ENCODE results near the gene PTBP1. TPM values are rescaled to one million over a fixed set of nuclear protein-coding genes. Genes with fewer than 3 reads are reported as not detected.

The PTBP1 gene
- total and polyA plus RNA-seq, 2 of the 13 experiments (the other 11 are each of a cell fraction or from before 2014, with no cell fraction given), result 195 to 288 TPM

GRCh38 chr19:748274-748598 lies 49.0 kb upstream of the PTBP1 start:
- no peak for ATAC-seq
- FAIRE-seq, result no peak
- POLR2A ChIA-PET, result no interaction called here

DNA sequence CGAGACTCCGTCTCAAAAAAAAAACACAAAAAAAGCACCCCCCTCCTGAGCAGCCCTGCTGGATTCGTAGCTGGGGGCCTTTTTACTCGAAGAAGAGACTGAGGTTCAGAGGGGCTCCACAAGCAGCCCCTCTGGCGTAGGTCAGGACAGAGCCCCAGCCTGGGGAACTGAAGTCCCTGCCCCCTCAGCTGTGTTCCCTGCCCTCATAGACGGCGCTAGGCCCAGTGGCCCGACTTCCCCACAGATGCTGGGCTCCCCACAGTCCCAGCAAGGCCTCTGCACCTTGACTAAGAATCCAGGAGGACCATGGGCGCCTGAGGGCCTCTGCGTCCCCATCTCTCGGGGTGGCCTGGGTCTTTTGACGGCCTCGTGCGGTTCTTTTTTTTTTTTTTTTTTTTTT lies 47.4 kb upstream of the PTBP1 start:
- H3K4me2 ChIP-seq (ENCODE audit: low read depth, low read length), result no peak overlapping the region
- WGBS (ENCODE audit: low lambda C conversion rate), result 80% methylated on average over 8 of the region's 14 CpGs
- intact Hi-C loops (cut with micrococcal nuclease; ENCODE audit: unreplicated experiment), result no loop called here
- TF ChIP-seq HHEX (CRISPR knock-in tag; IDR thresholded peaks at IDR 0.05), result no peak
- no peak for TF ChIP-seq ATF5 (CRISPR knock-in tag; IDR thresholded peaks at IDR 0.05; ENCODE audit: low read depth)
- TF ChIP-seq ZNF33B (CRISPR knock-in tag; IDR thresholded peaks at IDR 0.05), result no peak
- no peak for TF ChIP-seq NFATC3 (CRISPR knock-in tag; IDR thresholded peaks at IDR 0.05)
- no peak for TF ChIP-seq SNRNP70 (IDR thresholded peaks at IDR 0.05; ENCODE audit: low read depth, low read length)
- no peak for TF ChIP-seq ZNF883 (CRISPR knock-in tag; IDR thresholded peaks at IDR 0.05; ENCODE audit: not compliant biosample characterization)
- TF ChIP-seq MIER2 (CRISPR knock-in tag; IDR thresholded peaks at IDR 0.05), result no peak
- TF ChIP-seq ZNF367 (CRISPR knock-in tag; IDR thresholded peaks at IDR 0.05; ENCODE audit: borderline replicate concordance), result no peak
- no peak for TF ChIP-seq ZBTB43 (CRISPR knock-in tag; conservative IDR thresholded peaks at IDR 0.05)
- TF ChIP-seq ZKSCAN1 (IDR thresholded peaks at IDR 0.05; ENCODE audit: low read length), result no peak
- TF ChIP-seq ZNF773 (CRISPR knock-in tag; IDR thresholded peaks at IDR 0.05; ENCODE audit: borderline replicate concordance), result no peak
- TF ChIP-seq ZNF598 (CRISPR knock-in tag; IDR thresholded peaks at IDR 0.05; ENCODE audit: borderline replicate concordance), result no peak
- no peak for TF ChIP-seq ZBTB2 (CRISPR knock-in tag; IDR thresholded peaks at IDR 0.05; ENCODE audit: low read depth)
- TF ChIP-seq SP5 (CRISPR knock-in tag; IDR thresholded peaks at IDR 0.05; ENCODE audit: borderline replicate concordance, low read depth), result no peak
- no peak for TF ChIP-seq RCOR2 (CRISPR knock-in tag; IDR thresholded peaks at IDR 0.05)
- DNase-seq (ENCODE audit: low spot score) (no peak), ATAC-seq (no peak), FAIRE-seq (no peak)
- no peak overlapping the region for H3K4me3 ChIP-seq (replicated peaks in 1 of 3; ENCODE audit: insufficient read depth in 1 of 3, low read depth in 2 of 3, low read length in 3 of 3)
- no peaks in the 10 kb centered on the region for H3K27me3 ChIP-seq (ENCODE audit: control insufficient read depth in 1 of 2, insufficient read depth in 2 of 2, low read length in 2 of 2)
- H4K20me1 ChIP-seq (ENCODE audit: insufficient read depth, low read length), result no peaks in the 10 kb centered on the region
- no peaks in the 10 kb centered on the region for H3K79me2 ChIP-seq (ENCODE audit: insufficient read depth, low read length)
- H2AFZ ChIP-seq (ENCODE audit: low read length), result no peak overlapping the region
- peaks cover 53% of the 10 kb centered on the region for H3K4me1 ChIP-seq (ENCODE audit: insufficient read depth, low read length)
- POLR2A ChIA-PET, result interaction anchor here (5.2 kb wide), 1 partner anchor 10 kb away, joined by 81 read pairs; no protein-coding TSS in a partner anchor
- no peak overlapping the region for H3K9ac ChIP-seq (ENCODE audit: insufficient read depth, low read depth, low read length)
- in situ Hi-C loops (cut with HindIII; ENCODE audit: extremely low pct_ligation_motif_present, low pct_unique_long_range_greater_than_20kb), result no loop called here
- BruUV-seq (replicated peaks), result no TSS peak
- no peaks in the 10 kb centered on the region; a peak in 1 of 5 replicates for H3K36me3 ChIP-seq (replicated peaks in 1 of 2; ENCODE audit: control insufficient read depth in 1 of 2, insufficient read depth in 2 of 2, low read length in 2 of 2)
- H3K27ac ChIP-seq (ENCODE audit: extremely low read length, insufficient read depth, low read length), result no peak overlapping the region
- CTCF ChIA-PET (ENCODE audit: low intra/inter-chr PET ratio, low total read pairs), result no interaction called here
- H3K9me3 ChIP-seq (ENCODE audit: low read length), result no peaks in the 10 kb centered on the region

More at GRCh38 chr19:748274-748598, 49.0 kb upstream of the PTBP1 start:
- in situ Hi-C loops (cut with HindIII; ENCODE audit: extremely low pct_ligation_motif_present, low pct_unique_long_range_greater_than_20kb), result no loop called here
- TF ChIP-seq, protein P1, sequence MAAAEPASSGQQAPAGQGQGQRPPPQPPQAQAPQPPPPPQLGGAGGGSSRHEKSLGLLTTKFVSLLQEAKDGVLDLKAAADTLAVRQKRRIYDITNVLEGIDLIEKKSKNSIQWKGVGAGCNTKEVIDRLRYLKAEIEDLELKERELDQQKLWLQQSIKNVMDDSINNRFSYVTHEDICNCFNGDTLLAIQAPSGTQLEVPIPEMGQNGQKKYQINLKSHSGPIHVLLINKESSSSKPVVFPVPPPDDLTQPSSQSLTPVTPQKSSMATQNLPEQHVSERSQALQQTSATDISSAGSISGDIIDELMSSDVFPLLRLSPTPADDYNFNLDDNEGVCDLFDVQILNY (CRISPR knock-in tag; conservative IDR thresholded peaks at IDR 0.05), result no peak
- H3K9ac ChIP-seq (ENCODE audit: insufficient read depth, low read depth, low read length), result no peak overlapping the region
- no peak overlapping the region for H3K4me3 ChIP-seq (replicated peaks in 1 of 3; ENCODE audit: insufficient read depth in 1 of 3, low read depth in 2 of 3, low read length in 3 of 3)
- H3K4me1 ChIP-seq (ENCODE audit: insufficient read depth, low read length), result peaks cover 43% of the 10 kb centered on the region
- H3K4me2 ChIP-seq (ENCODE audit: low read depth, low read length), result no peak overlapping the region
- no peaks in the 10 kb centered on the region for H3K9me3 ChIP-seq (ENCODE audit: low read length)
- intact Hi-C loops (cut with micrococcal nuclease; ENCODE audit: unreplicated experiment), result no loop called here
- no peaks in the 10 kb centered on the region for H3K79me2 ChIP-seq (ENCODE audit: insufficient read depth, low read length)
- H3K27me3 ChIP-seq (ENCODE audit: control insufficient read depth in 1 of 2, insufficient read depth in 2 of 2, low read length in 2 of 2), result no peaks in the 10 kb centered on the region
- no peak for DNase-seq (ENCODE audit: low spot score)
- no TSS peak for BruUV-seq (replicated peaks)
- WGBS (ENCODE audit: low lambda C conversion rate), result 77% methylated on average over 7 of the region's 14 CpGs
- H3K36me3 ChIP-seq (replicated peaks in 1 of 2; ENCODE audit: control insufficient read depth in 1 of 2, insufficient read depth in 2 of 2, low read length in 2 of 2), result no peaks in the 10 kb centered on the region; a peak in 1 of 5 replicates
- CTCF ChIA-PET (ENCODE audit: low intra/inter-chr PET ratio, low total read pairs), result no interaction called here
- H4K20me1 ChIP-seq (ENCODE audit: insufficient read depth, low read length), result no peaks in the 10 kb centered on the region
- no peak overlapping the region for H2AFZ ChIP-seq (ENCODE audit: low read length)
- H3K27ac ChIP-seq (ENCODE audit: extremely low read length, insufficient read depth, low read length), result no peak overlapping the region
